ENCODE results near the gene IGF2R.

GRCh38 chr6:160086754-160087153 lies 117.9 kb downstream of the IGF2R start:
- no peak for TF ChIP-seq CTCF (IDR thresholded peaks at IDR 0.05; ENCODE audit: low read depth, low read length)
- TF ChIP-seq EZH2phosphoT487 (IDR thresholded peaks at IDR 0.05; ENCODE audit: low read depth): no peak
